Esophagus squamous epithelium (tissue), 4 donors: ENCODE measurements around the gene STXBP6.

Experiments
- POLR2A ChIP-seq, 4 donors: fragments of 450-650 bp; IDR thresholded peaks; one replicate each; pipeline ENCODE4 v1.6.1; 2017; ENCODE audit warnings: antibody characterized with exemption in 4 of 4, mild to moderate bottlenecking in 4 of 4, moderate library complexity in 3 of 4
- TF ChIP-seq, protein P1 (sequence below), 6 experiments: fragments of 450-650 bp in 4 of 6; fragments of 200-600 bp in 2 of 6; sonication (generic) in 2 of 6; IDR thresholded peaks; one replicate each; pipeline ENCODE4 v1.5.1; 2016 to 2019; ENCODE audit warnings: antibody characterized with exemption in 6 of 6, mild to moderate bottlenecking in 4 of 6, moderate library complexity in 4 of 6

DNA sequence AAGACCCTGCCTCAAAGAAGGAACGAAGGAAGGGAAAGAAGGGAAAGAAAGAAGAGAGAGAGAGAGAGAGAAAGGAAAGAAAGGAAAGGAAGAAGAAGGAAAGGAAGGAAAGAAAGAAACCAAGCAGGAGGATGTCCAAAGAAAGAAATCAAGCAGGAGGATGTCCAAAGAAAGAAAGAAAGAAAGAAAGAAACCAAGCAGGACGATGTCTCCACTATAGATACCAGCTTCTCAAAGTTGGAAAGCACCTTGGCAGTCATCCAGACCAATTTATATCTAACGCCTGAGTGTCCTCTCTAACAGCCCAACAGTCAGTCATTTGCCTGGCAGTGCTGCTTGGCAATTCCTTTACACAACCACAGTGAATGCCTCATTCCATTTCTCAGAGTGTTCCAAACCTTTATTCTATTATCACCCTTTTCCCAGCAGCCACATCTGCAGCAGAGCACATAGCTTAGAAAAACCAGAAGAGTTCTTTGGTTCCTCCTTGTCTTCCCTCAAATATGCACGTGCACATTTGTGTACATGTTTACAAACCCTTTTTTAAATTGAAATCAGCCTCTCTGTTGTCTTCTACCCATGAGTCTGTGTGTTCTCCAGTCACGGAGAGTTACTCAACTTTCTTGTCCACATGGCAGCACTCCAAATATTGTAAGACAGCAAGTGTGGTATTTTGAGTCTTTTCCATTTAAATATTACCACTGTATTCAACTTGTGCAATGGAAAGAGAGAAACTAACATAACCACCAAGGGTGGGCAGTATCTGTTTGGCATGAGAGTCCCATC lies 138.4 kb downstream of the STXBP6 start:
- TF ChIP-seq, protein P1, sequence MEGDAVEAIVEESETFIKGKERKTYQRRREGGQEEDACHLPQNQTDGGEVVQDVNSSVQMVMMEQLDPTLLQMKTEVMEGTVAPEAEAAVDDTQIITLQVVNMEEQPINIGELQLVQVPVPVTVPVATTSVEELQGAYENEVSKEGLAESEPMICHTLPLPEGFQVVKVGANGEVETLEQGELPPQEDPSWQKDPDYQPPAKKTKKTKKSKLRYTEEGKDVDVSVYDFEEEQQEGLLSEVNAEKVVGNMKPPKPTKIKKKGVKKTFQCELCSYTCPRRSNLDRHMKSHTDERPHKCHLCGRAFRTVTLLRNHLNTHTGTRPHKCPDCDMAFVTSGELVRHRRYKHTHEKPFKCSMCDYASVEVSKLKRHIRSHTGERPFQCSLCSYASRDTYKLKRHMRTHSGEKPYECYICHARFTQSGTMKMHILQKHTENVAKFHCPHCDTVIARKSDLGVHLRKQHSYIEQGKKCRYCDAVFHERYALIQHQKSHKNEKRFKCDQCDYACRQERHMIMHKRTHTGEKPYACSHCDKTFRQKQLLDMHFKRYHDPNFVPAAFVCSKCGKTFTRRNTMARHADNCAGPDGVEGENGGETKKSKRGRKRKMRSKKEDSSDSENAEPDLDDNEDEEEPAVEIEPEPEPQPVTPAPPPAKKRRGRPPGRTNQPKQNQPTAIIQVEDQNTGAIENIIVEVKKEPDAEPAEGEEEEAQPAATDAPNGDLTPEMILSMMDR (IDR thresholded peaks at IDR 0.05) = no peak
- TF ChIP-seq POLR2A (IDR thresholded peaks at IDR 0.05) = no peak
